HCEC 1CT (cell line): ENCODE data around the gene RAVER2.

Experiments
- DNase-seq: peaks from one replicate; pipeline ENCODE4 v3.0.0-alpha.2; 2017

RAVER2 gene

DNA sequence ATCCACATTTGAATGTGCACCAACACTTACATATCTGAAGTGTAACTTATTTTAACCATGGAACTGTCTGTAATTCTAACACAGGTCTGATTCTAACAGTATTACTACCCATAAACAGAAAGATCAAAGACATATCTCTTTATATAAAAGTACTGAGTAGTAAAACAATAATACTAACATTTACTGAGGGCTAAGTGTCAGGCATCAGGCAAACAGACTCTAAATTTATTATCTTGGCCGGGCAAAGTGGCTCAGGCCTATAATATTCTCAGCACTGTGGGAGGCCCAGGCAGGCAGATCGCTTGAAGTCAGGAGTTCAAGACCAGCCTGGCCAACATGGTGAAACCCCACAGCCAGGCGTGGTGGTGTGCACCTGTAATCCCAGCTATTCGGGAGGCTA, 135.6 kb downstream of the RAVER2 start:
- DNase-seq: no peak

DNA sequence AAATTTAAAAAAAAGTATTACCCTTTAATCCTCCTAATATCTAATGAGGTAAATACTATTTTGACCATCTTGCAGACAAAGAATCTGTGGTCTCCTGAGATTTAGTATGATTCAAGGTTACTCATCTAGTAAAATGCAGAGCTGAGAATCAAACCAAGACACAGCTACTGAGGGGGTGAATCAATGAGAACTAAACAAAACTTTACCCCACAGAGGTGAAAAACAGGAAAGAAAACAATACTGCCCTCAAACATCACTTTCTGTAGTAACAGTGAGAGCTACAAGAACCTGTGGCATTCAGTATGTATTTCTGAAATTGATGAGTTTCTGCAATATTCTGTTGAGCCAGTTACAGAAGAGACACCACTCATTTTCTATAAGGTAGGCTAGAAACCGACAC, 136.4 kb downstream of the RAVER2 start:
- peak; percentile 72 for DNase-seq
